SU-DHL-6 (cell line): ENCODE results near the gene BUB3.

Experiments used
- EZH2phosphoT487 ChIP-seq: fragments of 200-600 bp; sonication (generic), shearing (Covaris generic); conservative IDR thresholded peaks from 2 replicates; pipeline ENCODE4 v1.6.1; 2018; ENCODE audit warnings: mild to moderate bottlenecking, antibody characterized with exemption, low read length, moderate library complexity, mixed read lengths
- TF ChIP-seq, protein P1 (sequence below): fragments of 200-600 bp; sonication (generic); IDR thresholded peaks from one replicate; pipeline ENCODE4 v1.5.1; 2017; ENCODE audit warnings: antibody characterized with exemption, mild to moderate bottlenecking, low read length, moderate library complexity; ENCODE audit not compliant: insufficient read depth, poor library complexity, severe bottlenecking

DNA sequence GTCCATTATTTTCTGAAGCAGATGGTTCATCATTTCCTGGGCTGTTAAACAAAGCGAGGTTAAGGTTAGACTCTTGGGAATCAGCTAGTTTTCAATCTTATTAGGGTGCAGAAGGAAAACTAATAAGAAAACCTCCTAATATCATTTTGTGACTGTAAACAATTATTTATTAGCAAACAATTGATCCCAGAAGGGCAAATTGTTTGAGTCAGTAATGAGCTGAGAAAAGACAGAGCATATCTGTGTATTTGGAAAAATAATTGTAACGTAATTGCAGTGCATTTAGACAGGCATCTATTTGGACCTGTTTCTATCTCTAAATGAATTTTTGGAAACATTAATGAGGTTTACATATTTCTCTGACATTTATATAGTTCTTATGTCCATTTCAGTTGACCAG lies 10.1 kb downstream of the BUB3 start:
- TF ChIP-seq, protein P1, sequence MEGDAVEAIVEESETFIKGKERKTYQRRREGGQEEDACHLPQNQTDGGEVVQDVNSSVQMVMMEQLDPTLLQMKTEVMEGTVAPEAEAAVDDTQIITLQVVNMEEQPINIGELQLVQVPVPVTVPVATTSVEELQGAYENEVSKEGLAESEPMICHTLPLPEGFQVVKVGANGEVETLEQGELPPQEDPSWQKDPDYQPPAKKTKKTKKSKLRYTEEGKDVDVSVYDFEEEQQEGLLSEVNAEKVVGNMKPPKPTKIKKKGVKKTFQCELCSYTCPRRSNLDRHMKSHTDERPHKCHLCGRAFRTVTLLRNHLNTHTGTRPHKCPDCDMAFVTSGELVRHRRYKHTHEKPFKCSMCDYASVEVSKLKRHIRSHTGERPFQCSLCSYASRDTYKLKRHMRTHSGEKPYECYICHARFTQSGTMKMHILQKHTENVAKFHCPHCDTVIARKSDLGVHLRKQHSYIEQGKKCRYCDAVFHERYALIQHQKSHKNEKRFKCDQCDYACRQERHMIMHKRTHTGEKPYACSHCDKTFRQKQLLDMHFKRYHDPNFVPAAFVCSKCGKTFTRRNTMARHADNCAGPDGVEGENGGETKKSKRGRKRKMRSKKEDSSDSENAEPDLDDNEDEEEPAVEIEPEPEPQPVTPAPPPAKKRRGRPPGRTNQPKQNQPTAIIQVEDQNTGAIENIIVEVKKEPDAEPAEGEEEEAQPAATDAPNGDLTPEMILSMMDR: no peak
- no peak for TF ChIP-seq EZH2phosphoT487
